Measurements from ENCODE around the gene RAB15. TPM values are rescaled to one million over a fixed set of nuclear protein-coding genes. Genes with fewer than 3 reads are reported as not detected.

The RAB15 gene
- total and polyA plus RNA-seq, 2 donors (not counting 3 experiments of a cell fraction or from before 2014, with no cell fraction given), result 24.9 to 33.3 TPM

- H3K79me2 ChIP-seq (ENCODE audit: control insufficient read depth, insufficient read depth, low read length), result peaks cover 21% of the 10 kb centered on the region
- BruUV-seq (replicated peaks), result no TSS peak
- no peak overlapping the region for H3K4me3 ChIP-seq (replicated peaks in 1 of 3; ENCODE audit: insufficient read depth in 1 of 3, low read depth in 1 of 3, low read length in 3 of 3)
- no peaks in the 10 kb centered on the region for H3K9me3 ChIP-seq (replicated peaks; ENCODE audit: control insufficient read depth, insufficient read depth, low read length)
- dilution Hi-C loops (cut with MboI; ENCODE audit: extremely low pct_ligation_motif_present, low sequenced_read_pairs), result no loop called here
- no peak for DNase-seq (ENCODE audit: low read depth, low spot score)
- H3K4me2 ChIP-seq (ENCODE audit: insufficient read depth, low read length), result no peak overlapping the region
- no peak overlapping the region for H2AFZ ChIP-seq (ENCODE audit: low read depth, low read length)
- TF ChIP-seq POLR2A (IDR thresholded peaks at IDR 0.05; ENCODE audit: low read depth, low read length) (no peak), EZH2 (IDR thresholded peaks at IDR 0.05; ENCODE audit: borderline replicate concordance, low read depth, low read length, severe bottlenecking) (no peak), MAX (IDR thresholded peaks at IDR 0.05; ENCODE audit: insufficient read depth, insufficient read length) (no peak), FOS (IDR thresholded peaks at IDR 0.05; ENCODE audit: borderline replicate concordance, insufficient read depth, low read length) (no peak), MYC (IDR thresholded peaks at IDR 0.05; ENCODE audit: low read depth, low read length) (no peak), JUN (IDR thresholded peaks at IDR 0.05; ENCODE audit: borderline replicate concordance, insufficient read depth, insufficient read length, low read depth) (no peak), GATA2 (IDR thresholded peaks at IDR 0.05; ENCODE audit: insufficient read depth, insufficient read length, low read depth, low read length) (no peak), POLR2AphosphoS5 (IDR thresholded peaks at IDR 0.05; ENCODE audit: insufficient read depth, low read depth, low read length) (no peak)
- TF ChIP-seq, protein P1, sequence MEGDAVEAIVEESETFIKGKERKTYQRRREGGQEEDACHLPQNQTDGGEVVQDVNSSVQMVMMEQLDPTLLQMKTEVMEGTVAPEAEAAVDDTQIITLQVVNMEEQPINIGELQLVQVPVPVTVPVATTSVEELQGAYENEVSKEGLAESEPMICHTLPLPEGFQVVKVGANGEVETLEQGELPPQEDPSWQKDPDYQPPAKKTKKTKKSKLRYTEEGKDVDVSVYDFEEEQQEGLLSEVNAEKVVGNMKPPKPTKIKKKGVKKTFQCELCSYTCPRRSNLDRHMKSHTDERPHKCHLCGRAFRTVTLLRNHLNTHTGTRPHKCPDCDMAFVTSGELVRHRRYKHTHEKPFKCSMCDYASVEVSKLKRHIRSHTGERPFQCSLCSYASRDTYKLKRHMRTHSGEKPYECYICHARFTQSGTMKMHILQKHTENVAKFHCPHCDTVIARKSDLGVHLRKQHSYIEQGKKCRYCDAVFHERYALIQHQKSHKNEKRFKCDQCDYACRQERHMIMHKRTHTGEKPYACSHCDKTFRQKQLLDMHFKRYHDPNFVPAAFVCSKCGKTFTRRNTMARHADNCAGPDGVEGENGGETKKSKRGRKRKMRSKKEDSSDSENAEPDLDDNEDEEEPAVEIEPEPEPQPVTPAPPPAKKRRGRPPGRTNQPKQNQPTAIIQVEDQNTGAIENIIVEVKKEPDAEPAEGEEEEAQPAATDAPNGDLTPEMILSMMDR (IDR thresholded peaks at IDR 0.05; ENCODE audit: extremely low read depth in 1 of 2, insufficient read depth in 1 of 2, low read depth in 1 of 2, low read length in 2 of 2), result no peak
- ChIA-PET POLR2A (no interaction called here), CTCF (interaction anchor here (3.5 to 4.0 kb wide), 2 partner anchors 21 to 89 kb away, joined by 50 to 61 read pairs; no protein-coding TSS in a partner anchor)
- H4K20me1 ChIP-seq (replicated peaks; ENCODE audit: control insufficient read depth, extremely low read depth, insufficient read depth, low read length), result no peaks in the 10 kb centered on the region
- H3K36me3 ChIP-seq (ENCODE audit: control insufficient read depth in 2 of 2, extremely low read depth in 1 of 2, insufficient read depth in 2 of 2, low read length in 2 of 2), result no peaks in the 10 kb centered on the region
- H3K9ac ChIP-seq (replicated peaks; ENCODE audit: extremely low read depth, insufficient read depth, low read length), result no peak overlapping the region
- H3K27ac ChIP-seq (ENCODE audit: insufficient read depth, low read depth, low read length), result no peak overlapping the region
- H3K9me1 ChIP-seq (replicated peaks; ENCODE audit: control insufficient read depth, extremely low read depth, insufficient read depth, low read length), result no peaks in the 10 kb centered on the region
- H3K27me3 ChIP-seq (ENCODE audit: control insufficient read depth in 2 of 2, insufficient read depth in 2 of 2, low read length in 2 of 2), result peaks cover 9 to 21% of the 10 kb centered on the region in 2 experiments
- FAIRE-seq, result no peak
- intact Hi-C loops (cut with micrococcal nuclease), result loop anchor here (5.0 kb wide), 1 partner anchor 90 kb away; no protein-coding TSS in a partner anchor
- peaks cover 16% of the 10 kb centered on the region for H3K4me1 ChIP-seq (ENCODE audit: control insufficient read depth, extremely low read depth, insufficient read depth, low read length)
Observed at GRCh38 chr14:64912261-64912660, 59.9 kb downstream of the RAB15 start.

Data from endothelial cell of umbilical vein (primary cell).